Epithelial cell of esophagus (primary cell): ENCODE results near the gene DNAJC6.

Experiments used
- DNase-seq: peaks from one replicate; pipeline ENCODE4 v3.0.0; 2010; ENCODE audit warnings: low read depth
- H3K4me3 ChIP-seq: 2 replicates; pipeline ENCODE4 v1.5.1; 2011; ENCODE audit warnings: mild to moderate bottlenecking, low read length, control low read depth
- TF ChIP-seq, protein P1 (sequence below): IDR thresholded peaks from 2 replicates; pipeline ENCODE4 v1.5.1; 2011; ENCODE audit warnings: low read depth, mild to moderate bottlenecking, low read length, control low read depth, inconsistent platforms; ENCODE audit not compliant: insufficient read depth; ENCODE audit errors: missing control alignments

Gene DNAJC6

DNA sequence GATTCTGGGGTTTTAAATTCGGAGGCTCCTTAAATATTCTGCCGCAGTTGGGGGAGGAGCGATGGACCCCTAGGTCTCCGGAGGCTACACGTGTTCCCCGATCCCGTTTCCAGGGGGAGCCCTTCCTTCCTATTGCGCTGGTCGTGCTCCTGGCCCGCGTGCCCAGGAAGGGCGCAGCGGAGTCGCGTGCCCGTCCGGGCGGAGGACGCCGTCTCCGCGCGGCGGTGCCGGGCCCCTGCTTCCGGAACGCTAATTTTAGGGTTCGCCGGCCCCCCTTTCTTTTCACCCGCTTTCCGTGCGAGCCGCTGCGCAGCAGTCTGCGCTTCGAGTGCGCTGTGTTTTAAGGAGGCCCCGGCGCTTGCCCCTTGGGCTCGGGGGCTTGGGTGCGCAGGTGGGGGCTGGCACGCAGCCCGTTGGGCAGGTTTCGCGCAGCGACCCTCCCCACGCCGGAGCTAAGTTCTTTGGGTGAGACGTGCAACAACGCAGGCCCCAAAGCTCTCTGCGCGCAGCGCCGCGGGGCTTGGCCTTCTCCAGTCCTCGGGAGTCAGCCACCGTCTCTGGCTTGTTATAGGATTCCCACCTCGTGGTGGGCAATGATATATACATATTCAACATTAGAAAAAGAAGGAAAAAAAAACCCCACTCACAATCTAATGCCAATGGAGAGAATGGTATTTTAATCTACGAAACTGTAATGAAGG, 43.5 kb upstream of the DNAJC6 start:
- peak; percentile 51 for DNase-seq
- H3K4me3 ChIP-seq: peak overlapping the region; percentile 45
- TF ChIP-seq, protein P1, sequence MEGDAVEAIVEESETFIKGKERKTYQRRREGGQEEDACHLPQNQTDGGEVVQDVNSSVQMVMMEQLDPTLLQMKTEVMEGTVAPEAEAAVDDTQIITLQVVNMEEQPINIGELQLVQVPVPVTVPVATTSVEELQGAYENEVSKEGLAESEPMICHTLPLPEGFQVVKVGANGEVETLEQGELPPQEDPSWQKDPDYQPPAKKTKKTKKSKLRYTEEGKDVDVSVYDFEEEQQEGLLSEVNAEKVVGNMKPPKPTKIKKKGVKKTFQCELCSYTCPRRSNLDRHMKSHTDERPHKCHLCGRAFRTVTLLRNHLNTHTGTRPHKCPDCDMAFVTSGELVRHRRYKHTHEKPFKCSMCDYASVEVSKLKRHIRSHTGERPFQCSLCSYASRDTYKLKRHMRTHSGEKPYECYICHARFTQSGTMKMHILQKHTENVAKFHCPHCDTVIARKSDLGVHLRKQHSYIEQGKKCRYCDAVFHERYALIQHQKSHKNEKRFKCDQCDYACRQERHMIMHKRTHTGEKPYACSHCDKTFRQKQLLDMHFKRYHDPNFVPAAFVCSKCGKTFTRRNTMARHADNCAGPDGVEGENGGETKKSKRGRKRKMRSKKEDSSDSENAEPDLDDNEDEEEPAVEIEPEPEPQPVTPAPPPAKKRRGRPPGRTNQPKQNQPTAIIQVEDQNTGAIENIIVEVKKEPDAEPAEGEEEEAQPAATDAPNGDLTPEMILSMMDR: peak; percentile 26

DNA sequence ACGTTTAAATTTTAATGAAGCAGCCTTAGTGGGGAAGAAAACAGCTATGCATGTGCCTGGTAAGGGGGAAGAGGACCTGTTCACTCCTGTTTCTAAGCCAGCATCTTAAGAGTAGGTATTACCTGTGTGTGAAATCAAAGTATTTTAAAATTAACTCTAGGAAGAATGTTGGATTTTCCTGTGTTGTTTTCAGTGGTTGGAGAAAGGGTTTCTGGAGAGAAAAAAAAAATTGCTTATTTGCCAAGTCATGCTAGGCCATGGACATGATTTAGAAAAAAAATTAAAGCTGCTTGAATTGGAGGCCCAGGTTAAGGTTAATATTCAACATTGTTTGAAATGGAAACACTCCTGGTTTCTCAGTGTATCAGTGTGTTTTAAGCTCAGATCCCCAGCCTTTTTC, 42.9 kb upstream of the DNAJC6 start:
- no peak overlapping the region for H3K4me3 ChIP-seq
- TF ChIP-seq, protein P1: no peak
- DNase-seq: no peak

DNA sequence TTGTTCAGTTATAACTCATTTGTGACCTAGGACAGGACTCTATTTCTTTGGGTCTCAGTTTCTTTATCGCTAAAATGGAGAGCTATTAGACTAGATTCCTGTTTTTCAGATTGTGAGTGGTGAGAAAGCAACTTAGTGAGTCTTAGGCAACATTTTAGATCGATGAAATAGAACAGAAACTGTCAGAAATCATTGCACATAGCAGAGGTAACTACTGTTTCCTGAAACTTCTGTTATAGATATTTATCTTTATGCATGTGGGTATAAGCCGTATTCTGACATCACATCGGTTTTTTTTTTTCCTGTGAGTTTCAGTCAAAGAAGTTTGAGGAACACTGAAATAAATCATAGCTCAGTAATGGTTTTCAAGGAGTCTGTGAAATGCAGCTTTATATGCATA, 42.1 kb upstream of the DNAJC6 start:
- no peak for DNase-seq
- no peak overlapping the region for H3K4me3 ChIP-seq
- TF ChIP-seq, protein P1: no peak

DNA sequence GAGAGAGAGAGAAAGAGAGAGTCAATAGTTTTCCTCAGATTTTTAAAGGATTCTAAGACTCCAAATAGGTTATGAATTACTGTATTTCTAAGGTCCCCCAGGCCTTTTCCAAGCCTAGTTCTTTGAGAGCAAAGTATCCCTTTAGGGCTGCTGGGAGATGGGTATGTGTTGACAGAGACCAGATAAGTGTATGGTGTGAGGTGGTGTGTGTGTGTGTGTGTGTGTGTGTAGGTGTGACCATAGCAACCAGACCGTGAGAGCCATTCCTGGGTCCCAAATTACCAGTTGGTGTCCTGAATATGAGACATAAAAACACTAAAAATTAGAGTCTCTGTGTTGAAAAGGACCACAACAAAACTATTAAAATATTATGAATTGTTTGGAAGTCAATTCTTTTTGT, 41.7 kb upstream of the DNAJC6 start:
- H3K4me3 ChIP-seq: no peak overlapping the region
- TF ChIP-seq, protein P1: no peak
- no peak for DNase-seq

DNA sequence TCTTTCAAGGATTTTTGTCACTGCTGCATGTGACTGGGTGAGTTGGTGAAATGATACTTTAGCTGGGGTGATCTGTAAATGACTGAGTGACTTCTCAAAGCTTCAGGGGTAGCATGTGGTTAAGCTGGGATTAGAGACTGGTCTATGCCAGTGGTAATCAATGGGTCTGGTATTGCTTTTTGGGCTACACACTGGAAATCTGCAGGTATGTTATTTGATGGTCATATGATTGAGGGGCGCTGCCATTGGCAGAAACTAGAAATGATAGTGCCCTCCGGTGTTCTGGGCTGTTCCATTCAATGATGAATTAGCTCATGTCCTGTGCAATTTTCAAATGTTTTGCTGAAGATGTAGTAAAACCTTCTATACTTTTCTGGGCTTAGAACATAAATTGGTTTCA, 39.7 kb upstream of the DNAJC6 start:
- H3K4me3 ChIP-seq: no peak overlapping the region
- no peak for DNase-seq
- TF ChIP-seq, protein P1: no peak

DNA sequence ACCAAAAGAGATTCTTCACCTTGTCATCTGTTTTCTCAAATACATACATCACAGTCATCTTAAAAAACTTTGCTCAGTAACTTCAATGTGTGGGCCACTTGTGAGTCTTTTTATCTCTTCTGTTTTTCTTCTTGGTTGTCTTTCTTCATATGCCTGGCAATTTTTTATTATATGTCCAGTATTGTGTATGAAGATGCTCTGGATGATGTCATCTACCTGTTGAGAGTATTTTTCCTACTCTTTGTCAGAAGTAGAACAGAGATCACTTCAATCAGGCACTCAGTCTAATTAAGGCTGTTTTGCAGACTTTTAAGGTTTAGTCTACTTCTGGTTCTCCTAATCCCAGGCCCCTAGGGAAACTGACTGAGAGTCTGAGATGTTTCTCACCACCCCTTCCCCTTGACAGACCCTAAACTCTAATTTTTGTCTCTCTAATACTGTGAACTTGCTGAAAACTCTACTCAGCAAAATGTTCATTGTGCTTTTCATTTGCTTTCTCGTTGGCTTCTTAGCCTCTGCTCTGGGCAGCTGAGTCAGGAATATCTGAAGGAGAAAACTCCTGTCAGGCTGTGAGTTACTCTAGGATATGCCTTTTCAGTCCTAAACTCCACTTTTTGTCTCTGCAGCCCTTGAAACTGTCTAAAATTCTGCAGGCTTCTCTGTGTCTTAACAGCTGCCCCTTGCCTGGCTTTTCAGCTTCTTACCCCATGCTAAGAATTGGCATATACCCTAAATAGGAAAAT, 33.0 kb upstream of the DNAJC6 start:
- DNase-seq: no peak
- TF ChIP-seq, protein P1: no peak
- H3K4me3 ChIP-seq: no peak overlapping the region
